ENCODE data around the gene OR52M1. TPM values are rescaled to one million over a fixed set of nuclear protein-coding genes. Genes with fewer than 3 reads are reported as not detected.

The OR52M1 gene
- total and polyA plus RNA-seq, 12 donors: not detected

- Histone ChIP-seq H3K36me3 (replicated peaks in 1 of 2) (no peaks in the 10 kb centered on the region), H3K27ac (no peak overlapping the region), H3K4me1 (replicated peaks in 1 of 2) (no peaks in the 10 kb centered on the region), H3K27me3 (no peaks in the 10 kb centered on the region), H3K9me3 (replicated peaks in 1 of 3) (no peaks in the 10 kb centered on the region), H3K4me3 (no peak overlapping the region)
- TF ChIP-seq POLR2A (IDR thresholded peaks at IDR 0.05) (no peak), CTCF (IDR thresholded peaks at IDR 0.05) (no peak)
- intact Hi-C loops (cut with DNase I): no loop called here
- DNase-seq: no peak
- 88 to 95% (median 93%) methylated on average over 18 of the region's 18 CpGs for whole genome bisulfite sequencing, 4 donors
Observed at GRCh38 chr11:4569075-4569474, 24.1 kb downstream of the OR52M1 start.

- Histone ChIP-seq H3K36me3 (replicated peaks in 1 of 2) (no peaks in the 10 kb centered on the region), H3K27me3 (peaks cover 4% of the 10 kb centered on the region), H3K4me1 (replicated peaks in 1 of 2) (no peaks in the 10 kb centered on the region), H3K4me3 (no peak overlapping the region), H3K27ac (no peak overlapping the region), H3K9me3 (replicated peaks in 1 of 3) (no peaks in the 10 kb centered on the region)
- WGBS, 4 donors: 54 to 68% (median 58%) methylated on average over 3 of the region's 3 CpGs
- intact Hi-C loops (cut with DNase I): no loop called here
- no peak for DNase-seq
- no peak for TF ChIP-seq POLR2A (IDR thresholded peaks at IDR 0.05)
- TF ChIP-seq CTCF (IDR thresholded peaks at IDR 0.05): no peak
Observed at GRCh38 chr11:4576880-4577279, 31.9 kb downstream of the OR52M1 start.

GRCh38 chr11:4577761-4578160 is 32.8 kb downstream of the OR52M1 start:
- no peak for TF ChIP-seq CTCF (IDR thresholded peaks at IDR 0.05)
- TF ChIP-seq POLR2A (IDR thresholded peaks at IDR 0.05): no peak
- WGBS, 4 donors: 73 to 78% (median 76%) methylated on average over 2 of the region's 2 CpGs
- no peak for DNase-seq
- Histone ChIP-seq H3K4me1 (replicated peaks in 1 of 2) (no peaks in the 10 kb centered on the region), H3K27me3 (peaks cover 4% of the 10 kb centered on the region), H3K9me3 (replicated peaks in 1 of 3) (no peaks in the 10 kb centered on the region), H3K36me3 (replicated peaks in 1 of 2) (no peaks in the 10 kb centered on the region), H3K4me3 (no peak overlapping the region), H3K27ac (no peak overlapping the region)
- intact Hi-C loops (cut with DNase I): no loop called here

- TF ChIP-seq CTCF (IDR thresholded peaks at IDR 0.05) (no peak), POLR2A (IDR thresholded peaks at IDR 0.05) (no peak)
- Histone ChIP-seq H3K27ac (no peak overlapping the region), H3K36me3 (replicated peaks in 1 of 2) (no peaks in the 10 kb centered on the region), H3K4me1 (replicated peaks in 1 of 2) (no peaks in the 10 kb centered on the region), H3K9me3 (replicated peaks in 1 of 3) (no peaks in the 10 kb centered on the region), H3K27me3 (peaks cover 4% of the 10 kb centered on the region), H3K4me3 (no peak overlapping the region)
- no peak for DNase-seq
- intact Hi-C loops (cut with DNase I): no loop called here
- WGBS, 4 donors: 47 to 71% (median 64%) methylated on average over 6 of the region's 6 CpGs
Observed at GRCh38 chr11:4578624-4579023, 33.6 kb downstream of the OR52M1 start.

Data from adrenal gland (tissue), 12 donors.